Loucy (cell line): ENCODE data around the gene COL17A1.

ENCODE experiments used
- CTCF ChIP-seq: fragments of 200-600 bp; sonication (generic); conservative IDR thresholded peaks from 2 replicates; pipeline ENCODE4 v1.5.1; 2014; ENCODE audit warnings: mild to moderate bottlenecking, antibody characterized with exemption, low read length
- EZH2phosphoT487 ChIP-seq: fragments of 200-600 bp; IDR thresholded peaks from 2 replicates; pipeline ENCODE4 v1.6.1; 2018; ENCODE audit warnings: antibody characterized with exemption, mild to moderate bottlenecking, moderate library complexity, borderline replicate concordance

- TF ChIP-seq CTCF (no peak), EZH2phosphoT487 (no peak)
Observed at GRCh38 chr10:103990531-103990930, 95.1 kb downstream of the COL17A1 start.
